ENCODE data around the gene CCR3. TPM values are rescaled to one million over a fixed set of nuclear protein-coding genes. Genes with fewer than 3 reads are reported as not detected.

Gene CCR3
- total RNA-seq, 1 experiment from 2014 or later, result not detected

GRCh38 chr3:46194868-46195553 is 47.2 kb upstream of the CCR3 start:
- intact Hi-C loops (cut with micrococcal nuclease; ENCODE audit: unreplicated experiment), result no loop called here
- no TSS peak for BruUV-seq (replicated peaks)
- no peak overlapping the region for H3K4me3 ChIP-seq (ENCODE audit: low read depth, low read length, poor library complexity, severe bottlenecking)
- TF ChIP-seq CTCF (conservative IDR thresholded peaks at IDR 0.05; ENCODE audit: low read depth, low read length), result no peak
- no peak for TF ChIP-seq EZH2 (IDR thresholded peaks at IDR 0.05; ENCODE audit: borderline replicate concordance, low read depth, low read length, poor library complexity, severe bottlenecking)
- H3K27me3 ChIP-seq (replicated peaks; ENCODE audit: insufficient read depth, low read depth, low read length, poor library complexity), result no peaks in the 10 kb centered on the region
- H3K4me1 ChIP-seq (ENCODE audit: insufficient read depth, low read length, poor library complexity, severe bottlenecking), result no peaks in the 10 kb centered on the region
- no peaks in the 10 kb centered on the region for H3K36me3 ChIP-seq (ENCODE audit: insufficient read depth, low read length, poor library complexity, severe bottlenecking)
- ChIA-PET POLR2A (ENCODE audit: low non-redundant PET) (no interaction called here), CTCF (no interaction called here)
- H3K27ac ChIP-seq (ENCODE audit: low read depth, low read length, poor library complexity, severe bottlenecking), result no peak overlapping the region
- H3K9me3 ChIP-seq (ENCODE audit: low read depth, low read length, poor library complexity, severe bottlenecking), result no peaks in the 10 kb centered on the region
- no peak for DNase-seq (ENCODE audit: low spot score)

GRCh38 chr3:46196261-46196957 is 45.9 kb upstream of the CCR3 start:
- CTCF ChIA-PET, result no interaction called here
- intact Hi-C loops (cut with micrococcal nuclease; ENCODE audit: unreplicated experiment), result no loop called here
- Histone ChIP-seq H3K9me3 (ENCODE audit: low read depth, low read length, poor library complexity, severe bottlenecking) (no peaks in the 10 kb centered on the region), H3K36me3 (ENCODE audit: insufficient read depth, low read length, poor library complexity, severe bottlenecking) (no peaks in the 10 kb centered on the region), H3K27me3 (replicated peaks; ENCODE audit: insufficient read depth, low read depth, low read length, poor library complexity) (no peaks in the 10 kb centered on the region), H3K27ac (ENCODE audit: low read depth, low read length, poor library complexity, severe bottlenecking) (no peak overlapping the region), H3K4me1 (ENCODE audit: insufficient read depth, low read length, poor library complexity, severe bottlenecking) (no peaks in the 10 kb centered on the region), H3K4me3 (ENCODE audit: low read depth, low read length, poor library complexity, severe bottlenecking) (no peak overlapping the region)
- POLR2A ChIA-PET (ENCODE audit: low non-redundant PET), result no interaction called here
- DNase-seq (ENCODE audit: low spot score), result no peak
- no peak for TF ChIP-seq EZH2 (IDR thresholded peaks at IDR 0.05; ENCODE audit: borderline replicate concordance, low read depth, low read length, poor library complexity, severe bottlenecking)
- TF ChIP-seq CTCF (conservative IDR thresholded peaks at IDR 0.05; ENCODE audit: low read depth, low read length), result no peak
- BruUV-seq (replicated peaks), result no TSS peak

GRCh38 chr3:46200211-46200610 is 42.0 kb upstream of the CCR3 start:
- Histone ChIP-seq H3K27ac (ENCODE audit: low read depth, low read length, poor library complexity, severe bottlenecking) (no peak overlapping the region), H3K4me3 (ENCODE audit: low read depth, low read length, poor library complexity, severe bottlenecking) (no peak overlapping the region), H3K4me1 (ENCODE audit: insufficient read depth, low read length, poor library complexity, severe bottlenecking) (no peaks in the 10 kb centered on the region), H3K36me3 (ENCODE audit: insufficient read depth, low read length, poor library complexity, severe bottlenecking) (no peaks in the 10 kb centered on the region), H3K27me3 (replicated peaks; ENCODE audit: insufficient read depth, low read depth, low read length, poor library complexity) (no peaks in the 10 kb centered on the region), H3K9me3 (ENCODE audit: low read depth, low read length, poor library complexity, severe bottlenecking) (no peaks in the 10 kb centered on the region)
- intact Hi-C loops (cut with micrococcal nuclease; ENCODE audit: unreplicated experiment), result loop anchor here (10.0 kb wide), 1 partner anchor 1165 kb away; no protein-coding TSS in a partner anchor
- POLR2A ChIA-PET (ENCODE audit: low non-redundant PET), result no interaction called here
- CTCF ChIA-PET, result no interaction called here
- no peak for DNase-seq (ENCODE audit: low spot score)
- TF ChIP-seq CTCF (conservative IDR thresholded peaks at IDR 0.05; ENCODE audit: low read depth, low read length), result no peak
- no peak for TF ChIP-seq EZH2 (IDR thresholded peaks at IDR 0.05; ENCODE audit: borderline replicate concordance, low read depth, low read length, poor library complexity, severe bottlenecking)
- BruUV-seq (replicated peaks), result no TSS peak

Measured in A673 (cell line).